SJSA1 (cell line): ENCODE measurements around the gene KRTAP10-3. TPM values are rescaled to one million over a fixed set of nuclear protein-coding genes. Genes with fewer than 3 reads are reported as not detected.
"Not testable (repeated sequence)": the region's sequence is repeated elsewhere in the genome, so short reads cannot be mapped to it uniquely, and the experiment has no call there.

Source experiments
- DNase-seq, 2 experiments: peaks; one replicate each; pipeline ENCODE4 v3.0.0-alpha.2; 2015 to 2020; ENCODE audit warnings: low spot score in 2 of 2, low read depth in 1 of 2
- H3K27ac ChIP-seq: fragments of 250-450 bp; sonication (Bioruptor Pico); 2 replicates; pipeline ENCODE4 v1.5.1; 2020; ENCODE audit warnings: mild to moderate bottlenecking, moderate library complexity
- H3K27me3 ChIP-seq: fragments of 250-450 bp; sonication (Bioruptor Pico); replicated peaks from 2 replicates; pipeline ENCODE4 v1.5.1; 2020; ENCODE audit warnings: mild to moderate bottlenecking, moderate library complexity
- H3K36me3 ChIP-seq: fragments of 250-450 bp; sonication (Bioruptor Pico); 2 replicates; pipeline ENCODE4 v1.5.1; 2020; ENCODE audit warnings: mild to moderate bottlenecking
- H3K4me1 ChIP-seq: fragments of 250-450 bp; sonication (Bioruptor Pico); replicated peaks from 2 replicates; pipeline ENCODE4 v1.6.1; 2021; ENCODE audit warnings: mild to moderate bottlenecking
- H3K4me3 ChIP-seq: fragments of 250-450 bp; sonication (Bioruptor Pico); 2 replicates; pipeline ENCODE4 v1.5.1; 2020; ENCODE audit warnings: mild to moderate bottlenecking
- H3K9me3 ChIP-seq: fragments of 250-450 bp; sonication (Bioruptor Pico); replicated peaks from 2 replicates; pipeline ENCODE4 v1.5.1; 2020; ENCODE audit warnings: mild to moderate bottlenecking
- total RNA-seq: library from RNA; depleted of rRNA; stranded (reverse); fragments of >200 nt; shearing (Covaris generic); gene quantifications from 2 replicates; pipeline ENCODE4 v1.2.3, GENCODE V29; 2014

The KRTAP10-3 gene
- total RNA-seq, 1 experiment from 2014 or later: not detected

DNA sequence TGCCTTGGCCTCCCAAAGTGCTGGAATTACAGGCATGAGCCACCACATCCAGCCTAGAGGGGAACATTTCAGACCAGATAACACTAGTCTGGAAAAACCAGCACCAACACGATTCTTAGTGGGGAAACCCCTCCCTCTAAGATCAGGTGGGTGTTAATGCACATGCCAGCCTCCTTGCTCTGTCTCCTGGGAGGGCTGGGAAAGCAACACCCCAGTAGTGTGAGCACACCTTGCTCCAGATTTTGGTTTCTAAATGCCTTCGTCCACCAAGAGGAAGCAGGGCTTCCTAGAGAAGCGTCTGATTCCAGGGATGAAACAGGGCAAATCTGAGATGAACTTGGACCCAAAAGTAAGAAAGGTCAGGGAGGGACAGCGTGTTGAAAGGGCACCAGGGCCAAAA is 12.7 kb upstream of the KRTAP10-3 start:
- Histone ChIP-seq H3K36me3 (no peaks in the 10 kb centered on the region), H3K9me3 (no peaks in the 10 kb centered on the region), H3K4me3 (no peak overlapping the region), H3K27ac (no peak overlapping the region), H3K4me1 (no peaks in the 10 kb centered on the region), H3K27me3 (0 out of 2 replicates have a peak, but pooled peaks cover 5% of the 10 kb centered on the region)
- DNase-seq: no peak

DNA sequence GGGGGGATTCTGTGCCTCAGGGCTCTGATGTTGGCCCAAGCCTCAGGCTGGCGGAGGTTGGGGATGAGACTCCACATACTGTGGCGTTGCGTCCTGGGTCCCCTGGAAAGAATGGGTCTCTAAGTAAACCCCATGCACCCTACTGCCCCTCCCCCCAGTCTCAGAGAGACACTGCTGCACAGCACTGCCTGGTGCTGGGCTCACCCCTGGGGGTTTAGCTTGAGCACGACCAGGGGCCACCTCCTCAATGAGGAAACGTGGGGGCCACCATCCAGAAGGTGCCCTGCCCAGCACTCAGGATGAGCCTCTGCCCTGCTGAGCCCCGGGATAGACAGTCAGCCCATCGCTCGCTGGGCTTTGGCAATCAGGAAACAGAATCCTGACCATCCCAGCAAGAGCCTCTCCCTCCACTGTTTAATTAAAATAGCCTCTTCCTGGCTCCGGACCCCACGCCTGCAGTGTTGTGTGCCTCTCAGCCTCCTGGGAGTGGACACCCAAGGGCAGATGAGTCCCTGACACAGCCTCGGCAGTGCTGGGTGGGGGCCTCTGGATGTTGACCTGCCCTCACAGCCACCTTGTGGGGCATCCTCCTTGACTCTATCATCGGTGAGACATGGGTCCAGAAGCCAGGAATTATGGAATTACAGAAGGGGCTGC is 11.4 kb upstream of the KRTAP10-3 start:
- Histone ChIP-seq H3K27ac (no peak overlapping the region), H3K4me1 (no peaks in the 10 kb centered on the region), H3K27me3 (0 out of 2 replicates have a peak, but pooled peaks cover 5% of the 10 kb centered on the region), H3K36me3 (no peaks in the 10 kb centered on the region), H3K9me3 (no peaks in the 10 kb centered on the region), H3K4me3 (no peak overlapping the region)
- no peak for DNase-seq

DNA sequence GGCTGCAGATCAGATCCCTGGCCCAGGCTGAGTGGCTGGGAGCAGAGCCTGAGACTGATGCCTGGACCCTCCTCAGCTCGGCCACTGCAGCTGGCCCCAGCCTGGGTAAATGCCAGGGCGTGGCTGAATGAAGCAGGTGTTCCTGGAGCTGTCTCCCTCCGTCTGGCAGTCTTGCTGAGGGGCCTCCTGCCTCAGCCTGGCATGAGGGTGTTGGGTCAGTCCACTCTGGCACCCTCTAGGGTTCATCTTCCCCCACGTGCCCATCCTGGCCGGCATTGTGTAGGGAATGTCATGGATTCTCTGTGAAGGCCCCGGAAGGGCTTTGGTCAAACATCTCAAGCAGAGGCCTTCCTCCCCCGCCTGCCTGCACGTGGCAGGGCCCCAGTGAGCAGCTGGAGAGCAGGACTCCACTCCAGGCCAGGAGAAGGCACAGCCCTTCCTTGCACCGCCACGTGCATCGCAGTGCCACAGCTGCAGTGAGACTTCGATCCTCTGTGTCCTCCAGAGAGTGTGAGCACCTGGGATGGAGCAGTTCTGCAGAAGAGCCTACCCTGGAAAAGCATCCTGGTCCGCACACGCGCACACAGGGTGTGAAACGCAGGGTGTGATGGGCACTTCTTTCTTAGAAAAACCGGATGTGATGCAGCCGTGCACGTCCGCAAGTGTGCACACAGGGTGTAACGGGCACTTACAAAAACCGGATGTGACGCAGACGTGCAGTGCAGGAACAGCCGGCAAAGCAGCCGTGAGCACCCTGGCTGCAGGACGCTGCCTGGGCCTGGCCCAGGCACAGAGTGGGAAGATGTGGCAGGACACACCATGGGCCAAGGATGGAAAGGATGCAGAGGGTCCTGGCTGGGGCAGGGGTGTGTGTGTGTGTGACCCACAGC is 10.3 kb upstream of the KRTAP10-3 start:
- H3K36me3 ChIP-seq: no peaks in the 10 kb centered on the region
- no peak for DNase-seq
- H3K4me1 ChIP-seq: no peaks in the 10 kb centered on the region
- H3K4me3 ChIP-seq: no peak overlapping the region
- H3K27me3 ChIP-seq: peaks cover 9% of the 10 kb centered on the region; the same call in 1 of the 2 replicates
- no peak overlapping the region for H3K27ac ChIP-seq
- no peaks in the 10 kb centered on the region for H3K9me3 ChIP-seq

DNA sequence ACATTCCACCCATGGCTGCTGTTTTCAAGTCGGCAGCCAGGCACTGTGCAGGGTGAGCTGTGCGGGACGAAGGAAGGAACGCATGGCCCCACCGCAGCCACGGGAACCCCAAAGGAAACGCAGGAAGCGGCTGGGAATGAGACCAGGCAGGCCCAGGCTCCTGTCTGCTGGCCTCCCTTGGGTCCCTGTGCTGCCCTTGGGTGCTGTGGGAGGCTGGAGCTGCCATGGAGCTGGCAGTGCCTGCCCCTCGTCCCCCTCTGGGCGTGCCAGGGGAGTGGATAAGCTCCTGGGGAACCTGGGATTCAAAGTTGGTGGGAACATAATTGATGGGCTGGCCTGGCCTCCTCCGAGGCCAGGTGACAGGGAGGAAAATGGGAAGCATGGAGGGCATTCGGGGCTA is 9.7 kb upstream of the KRTAP10-3 start:
- Histone ChIP-seq H3K27ac (no peak overlapping the region), H3K4me1 (no peaks in the 10 kb centered on the region), H3K9me3 (no peaks in the 10 kb centered on the region), H3K36me3 (no peaks in the 10 kb centered on the region), H3K27me3 (peaks cover 9% of the 10 kb centered on the region; the same call in 1 of the 2 replicates), H3K4me3 (no peak overlapping the region)
- DNase-seq: no peak

DNA sequence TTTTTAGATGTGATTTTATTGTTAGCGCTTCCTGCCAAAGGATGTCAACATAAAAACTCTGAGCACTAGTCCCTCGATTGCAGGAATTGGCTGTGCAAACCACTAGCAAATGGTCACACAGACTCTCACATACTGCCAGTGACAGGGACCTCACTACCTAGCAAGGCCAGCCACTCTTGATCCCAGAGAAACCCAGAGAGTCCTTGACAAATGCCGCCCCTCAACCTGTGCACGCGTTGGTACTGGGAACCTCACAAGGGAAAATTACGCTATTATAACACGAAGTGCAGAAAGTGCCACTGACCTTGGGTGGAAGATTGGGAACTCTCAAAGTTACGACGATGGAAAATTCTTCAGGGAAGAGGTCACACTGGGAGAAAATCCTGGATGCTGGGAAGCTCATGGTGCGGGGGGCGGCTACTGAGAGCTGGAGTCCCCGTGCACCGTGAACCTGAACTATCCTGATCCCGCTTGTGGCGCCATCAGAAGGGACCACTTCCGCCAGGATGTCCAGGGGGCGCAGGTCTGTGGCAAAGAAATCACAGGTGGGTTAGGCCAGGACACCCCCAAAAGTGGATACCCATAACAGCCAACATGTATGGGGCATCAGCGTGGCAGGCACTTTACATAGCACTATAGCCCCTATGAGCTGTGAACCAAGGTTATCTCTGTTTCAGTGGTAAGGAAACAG is 9.0 kb upstream of the KRTAP10-3 start:
- Histone ChIP-seq H3K36me3 (no peaks in the 10 kb centered on the region), H3K9me3 (no peaks in the 10 kb centered on the region), H3K4me1 (no peaks in the 10 kb centered on the region), H3K4me3 (no peak overlapping the region), H3K27ac (no peak overlapping the region), H3K27me3 (peaks cover 9% of the 10 kb centered on the region; the same call in 1 of the 2 replicates)
- no peak for DNase-seq

DNA sequence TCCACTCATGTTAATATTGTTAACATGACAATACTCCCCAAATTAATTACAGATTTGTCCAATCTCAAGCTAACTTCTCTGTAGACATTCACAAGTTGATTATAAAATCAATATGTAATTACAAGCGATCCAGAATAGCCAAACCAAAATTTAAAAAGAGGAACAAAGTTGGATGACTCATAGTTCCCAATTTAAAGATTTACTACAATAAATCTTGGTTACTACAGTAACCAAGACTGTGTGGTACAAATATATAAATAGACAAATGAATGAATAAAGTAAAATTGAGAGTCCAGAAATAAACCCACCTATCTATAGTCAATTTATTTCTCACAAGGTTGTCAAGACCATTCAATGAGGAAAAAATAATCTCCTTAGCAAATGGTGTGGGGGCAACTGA is 7.8 kb upstream of the KRTAP10-3 start:
- H3K27me3 ChIP-seq: peaks cover 9% of the 10 kb centered on the region; the same call in 1 of the 2 replicates
- no peaks in the 10 kb centered on the region for H3K4me1 ChIP-seq
- H3K27ac ChIP-seq: no peak overlapping the region
- no peaks in the 10 kb centered on the region for H3K36me3 ChIP-seq
- H3K4me3 ChIP-seq: no peak overlapping the region
- no peaks in the 10 kb centered on the region for H3K9me3 ChIP-seq
- DNase-seq: no peak

DNA sequence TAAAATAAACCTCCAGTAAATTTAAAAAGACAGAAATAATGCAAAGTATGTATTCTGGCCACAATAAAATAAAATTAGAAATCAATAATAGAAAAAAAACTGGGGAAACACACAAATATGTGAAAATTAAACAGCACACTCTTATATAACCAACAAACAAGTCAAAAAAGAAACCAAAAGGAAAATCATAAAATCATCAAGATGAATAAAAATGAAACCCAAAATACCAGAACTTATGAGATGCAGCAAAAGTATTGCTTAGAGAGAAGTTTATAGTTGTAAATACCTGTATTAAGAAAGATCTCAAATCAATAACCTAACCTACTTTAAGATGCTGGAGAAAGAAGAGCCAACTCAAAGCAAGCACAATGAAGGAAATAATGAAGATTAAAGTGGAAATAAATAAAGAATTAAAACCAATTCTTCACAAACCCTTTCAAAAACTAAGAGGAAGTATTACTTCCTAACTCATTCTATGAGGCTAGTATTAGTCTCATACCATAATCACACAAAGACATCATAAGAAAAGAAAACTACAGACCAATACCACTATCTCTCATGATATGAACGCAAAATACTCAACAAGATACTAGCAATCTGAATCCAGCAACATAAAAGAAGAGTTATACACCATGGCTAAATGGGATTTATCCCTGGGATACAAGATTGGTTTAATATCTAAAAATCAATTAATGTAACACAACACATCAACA is 6.4 kb upstream of the KRTAP10-3 start:
- H3K27ac ChIP-seq: no peak overlapping the region
- H3K36me3 ChIP-seq: no peaks in the 10 kb centered on the region
- peaks cover 7% of the 10 kb centered on the region; the same call in 1 of the 2 replicates for H3K27me3 ChIP-seq
- no peak overlapping the region for H3K4me3 ChIP-seq
- no peak for DNase-seq
- H3K9me3 ChIP-seq: no peaks in the 10 kb centered on the region
- no peaks in the 10 kb centered on the region for H3K4me1 ChIP-seq

DNA sequence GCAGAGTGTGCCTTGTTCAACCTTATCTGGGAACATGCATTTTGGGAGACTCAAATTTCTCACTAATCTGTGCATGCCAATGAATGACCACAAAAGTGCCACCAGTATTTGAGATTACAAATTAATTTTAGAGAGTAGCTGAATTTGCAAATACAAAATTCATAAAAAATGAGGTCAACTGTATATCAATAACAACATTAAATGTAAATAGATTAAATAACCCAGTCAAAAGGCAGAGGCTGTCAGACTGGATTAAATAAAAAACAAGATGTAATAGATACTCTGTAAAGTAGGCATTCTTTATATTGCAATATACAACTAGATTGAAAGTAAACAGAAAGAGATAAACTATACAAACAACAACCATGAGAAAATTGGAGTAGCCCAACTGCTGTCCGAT is 5.5 kb upstream of the KRTAP10-3 start:
- Histone ChIP-seq H3K4me1 (no peaks in the 10 kb centered on the region), H3K36me3 (no peaks in the 10 kb centered on the region), H3K4me3 (no peak overlapping the region), H3K9me3 (no peaks in the 10 kb centered on the region), H3K27ac (no peak overlapping the region), H3K27me3 (peaks cover 7% of the 10 kb centered on the region; the same call in 1 of the 2 replicates)
- no peak for DNase-seq

DNA sequence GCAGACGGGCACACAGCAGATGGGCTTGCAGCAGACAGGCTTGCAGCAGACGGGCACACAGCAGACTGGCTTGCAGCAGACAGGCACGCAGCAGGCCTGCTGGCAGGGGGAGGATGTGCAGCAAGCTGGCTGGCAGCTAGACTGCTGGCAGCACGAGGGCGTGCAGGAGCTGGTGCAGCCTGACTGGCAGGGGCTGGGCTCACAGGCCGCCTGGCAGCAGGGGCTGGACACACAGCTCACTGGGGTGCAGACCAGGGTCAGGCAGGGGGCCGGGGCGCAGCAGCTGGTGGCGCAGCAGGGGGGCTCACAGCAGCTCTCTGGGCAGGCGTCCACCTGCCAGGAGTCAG is 293 bp downstream of the KRTAP10-3 start:
- not testable (repeated sequence) for H3K4me1 ChIP-seq, H3K4me3 ChIP-seq, H3K36me3 ChIP-seq, DNase-seq, H3K27ac ChIP-seq, H3K27me3 ChIP-seq, H3K9me3 ChIP-seq

DNA sequence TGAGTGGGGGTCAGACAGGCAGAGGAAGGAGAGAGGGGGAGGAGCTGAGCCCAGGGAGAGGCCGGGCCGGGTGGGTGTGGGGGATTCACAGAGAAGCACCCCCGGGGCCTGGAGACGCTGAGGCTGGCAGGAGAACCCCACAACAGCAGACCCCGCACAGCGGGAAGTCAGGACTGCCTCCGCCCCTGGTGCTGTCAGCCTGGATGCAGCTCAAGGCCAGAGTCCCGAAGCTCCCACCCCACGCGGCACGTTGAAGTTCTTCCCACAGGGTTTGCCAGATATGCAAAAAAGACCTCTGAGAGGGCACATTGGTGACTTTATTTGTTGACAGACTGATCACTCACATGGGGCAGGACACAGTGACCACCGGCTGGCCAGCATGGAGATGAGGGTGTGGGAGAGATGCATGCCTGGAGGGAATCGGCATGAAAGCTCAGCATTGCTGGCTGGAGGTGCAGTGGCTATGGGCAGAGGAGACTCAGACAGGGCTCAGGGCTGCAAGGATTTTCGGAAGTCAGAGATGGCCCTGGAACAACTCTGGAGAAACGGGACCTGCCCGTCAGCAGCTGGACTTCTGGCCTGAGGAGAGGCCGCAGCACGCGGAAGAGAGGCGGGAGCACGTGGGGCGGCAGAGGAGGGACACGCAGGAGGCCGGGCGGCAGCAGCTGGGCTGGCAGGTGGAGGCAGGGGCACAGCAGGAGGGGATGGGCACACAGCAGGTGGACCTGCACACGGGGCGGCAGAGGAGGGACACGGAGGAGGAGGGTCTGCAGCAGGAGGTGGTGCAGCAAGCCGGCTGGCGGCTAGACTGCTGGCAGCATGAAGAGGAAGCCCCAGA is 885 bp downstream of the KRTAP10-3 start:
- Histone ChIP-seq H3K9me3 (no peaks in the 10 kb centered on the region), H3K4me1 (no peaks in the 10 kb centered on the region), H3K27me3 (peaks cover 10% of the 10 kb centered on the region; the same call in 1 of the 2 replicates), H3K36me3 (no peaks in the 10 kb centered on the region), H3K4me3 (no peak overlapping the region), H3K27ac (no peak overlapping the region)
- no peak for DNase-seq

DNA sequence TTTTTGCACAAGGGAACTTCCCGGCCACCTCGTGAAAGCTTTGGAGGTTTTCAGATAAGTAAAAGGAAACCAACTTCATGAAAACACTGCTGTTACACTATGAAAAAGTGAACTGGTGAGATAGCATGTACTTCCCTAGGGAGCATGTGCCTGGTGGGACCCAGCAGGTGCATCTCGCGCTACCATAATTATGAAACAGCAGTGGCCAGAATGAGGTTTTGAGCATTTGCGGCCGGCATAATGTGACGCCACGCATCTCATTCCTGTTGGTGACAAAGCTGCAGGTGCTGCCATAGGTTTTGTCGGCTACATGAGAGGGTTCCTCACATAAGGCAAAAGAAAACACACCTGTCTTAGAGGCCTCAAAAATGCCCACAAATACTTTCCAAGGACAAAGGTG is 1.7 kb downstream of the KRTAP10-3 start:
- H3K27me3 ChIP-seq: peaks cover 10% of the 10 kb centered on the region; the same call in 1 of the 2 replicates
- H3K27ac ChIP-seq: no peak overlapping the region
- DNase-seq: no peak
- H3K4me1 ChIP-seq: no peaks in the 10 kb centered on the region
- no peak overlapping the region for H3K4me3 ChIP-seq
- no peaks in the 10 kb centered on the region for H3K36me3 ChIP-seq
- H3K9me3 ChIP-seq: no peaks in the 10 kb centered on the region

DNA sequence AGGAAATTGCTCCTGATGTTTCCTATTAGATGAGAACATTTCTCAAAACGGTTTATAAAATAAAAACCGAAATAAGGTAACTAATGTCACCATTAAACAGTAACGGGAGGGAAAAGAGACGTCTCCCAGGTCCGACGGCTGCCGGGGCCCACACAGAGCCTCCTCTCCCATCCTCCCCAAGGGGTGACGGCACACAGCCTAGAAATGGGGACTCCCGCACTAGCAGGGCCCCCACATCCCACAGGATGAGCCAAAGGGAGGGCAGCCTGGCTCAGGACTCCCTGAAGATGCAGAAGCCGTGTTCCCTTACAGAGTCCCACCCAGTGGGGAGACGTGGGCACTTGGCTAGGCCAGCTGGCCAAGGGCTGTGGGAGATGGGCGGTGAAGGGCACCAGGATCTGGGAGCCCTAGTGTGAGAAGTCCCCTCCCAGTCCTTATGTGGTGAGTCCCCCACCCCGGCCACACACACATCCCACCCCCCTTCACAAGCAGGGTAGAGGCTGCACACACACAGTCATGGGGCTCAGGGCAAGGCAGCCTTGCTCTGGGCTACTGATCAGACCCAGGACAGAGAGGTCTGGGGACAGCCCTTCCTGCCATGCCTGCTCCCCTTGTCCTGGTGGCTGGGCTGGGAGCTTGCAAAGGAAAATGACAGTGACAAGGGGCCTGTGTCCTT is 3.3 kb downstream of the KRTAP10-3 start:
- Histone ChIP-seq H3K9me3 (no peaks in the 10 kb centered on the region), H3K27me3 (peaks cover 10% of the 10 kb centered on the region; the same call in 1 of the 2 replicates), H3K27ac (no peak overlapping the region), H3K36me3 (no peaks in the 10 kb centered on the region), H3K4me1 (no peaks in the 10 kb centered on the region), H3K4me3 (no peak overlapping the region)
- DNase-seq: no peak
